Muscle layer of colon (tissue), 2 donors: ENCODE measurements around the gene TMUB1.

ENCODE experiments used
- H3K27ac ChIP-seq: one replicate; pipeline ENCODE4 v1.7.0; 2013; ENCODE audit warnings: low read depth, mild to moderate bottlenecking, low read length, moderate library complexity
- H3K27me3 ChIP-seq, 2 donors: one replicate each; pipeline ENCODE4 v1.7.0; 2013; ENCODE audit warnings: low read length in 2 of 2, mild to moderate bottlenecking in 2 of 2; ENCODE audit not compliant: insufficient read depth in 2 of 2, control insufficient read depth in 1 of 2
- H3K36me3 ChIP-seq: one replicate; pipeline ENCODE4 v1.7.0; 2013; ENCODE audit warnings: mild to moderate bottlenecking, low read length; ENCODE audit not compliant: insufficient read depth
- H3K4me1 ChIP-seq: one replicate; pipeline ENCODE4 v1.7.0; 2013; ENCODE audit warnings: mild to moderate bottlenecking, low read length; ENCODE audit not compliant: insufficient read depth
- H3K4me3 ChIP-seq, 2 donors: one replicate each; pipeline ENCODE4 v1.7.0; 2013; ENCODE audit warnings: low read length in 2 of 2, low read depth in 1 of 2, mild to moderate bottlenecking in 1 of 2, moderate library complexity in 1 of 2
- H3K9ac ChIP-seq: one replicate; pipeline ENCODE4 v1.7.0; 2013; ENCODE audit warnings: low read length
- H3K9me3 ChIP-seq: one replicate; pipeline ENCODE4 v1.7.0; 2013; ENCODE audit warnings: mild to moderate bottlenecking, low read length
- donor health status: abdominal sarcoma.
- donor health status: Adenocarcinoma of cecum.

Gene TMUB1

GRCh38 chr7:151110236-151110940 lies 27.1 kb upstream of the TMUB1 start:
- no peak overlapping the region for H3K4me3 ChIP-seq
- H3K27ac ChIP-seq = no peak overlapping the region
- no peaks in the 10 kb centered on the region for H3K9me3 ChIP-seq
- no peak overlapping the region for H3K9ac ChIP-seq
- no peaks in the 10 kb centered on the region for H3K36me3 ChIP-seq
- H3K4me1 ChIP-seq = peaks cover 31% of the 10 kb centered on the region
- H3K27me3 ChIP-seq = no peaks in the 10 kb centered on the region

GRCh38 chr7:151109094-151110048 lies 26.1 kb upstream of the TMUB1 start:
- H3K27ac ChIP-seq = peak overlapping the region; percentile 23
- H3K4me3 ChIP-seq = no peak overlapping the region
- no peaks in the 10 kb centered on the region for H3K9me3 ChIP-seq
- no peaks in the 10 kb centered on the region for H3K27me3 ChIP-seq
- no peaks in the 10 kb centered on the region for H3K36me3 ChIP-seq
- no peak overlapping the region for H3K9ac ChIP-seq
- H3K4me1 ChIP-seq = peaks cover 31% of the 10 kb centered on the region

GRCh38 chr7:151107882-151108281 lies 24.6 kb upstream of the TMUB1 start:
- Histone ChIP-seq H3K9ac (no peak overlapping the region), H3K36me3 (no peaks in the 10 kb centered on the region), H3K27ac (no peak overlapping the region), H3K27me3 (no peaks in the 10 kb centered on the region), H3K4me1 (peaks cover 24% of the 10 kb centered on the region), H3K9me3 (no peaks in the 10 kb centered on the region), H3K4me3 (no peak overlapping the region)

- H3K9me3 ChIP-seq = no peaks in the 10 kb centered on the region
- H3K4me1 ChIP-seq = peaks cover 5% of the 10 kb centered on the region
- no peak overlapping the region for H3K9ac ChIP-seq
- no peaks in the 10 kb centered on the region for H3K36me3 ChIP-seq
- no peak overlapping the region for H3K27ac ChIP-seq
- no peaks in the 10 kb centered on the region for H3K27me3 ChIP-seq
- H3K4me3 ChIP-seq = no peak overlapping the region
These were observed 21.3 kb upstream of the TMUB1 start for GRCh38 chr7:151104411-151105235.

GRCh38 chr7:151103973-151104372 lies 20.7 kb upstream of the TMUB1 start:
- H3K4me1 ChIP-seq = no peaks in the 10 kb centered on the region
- no peak overlapping the region for H3K9ac ChIP-seq
- no peaks in the 10 kb centered on the region for H3K36me3 ChIP-seq
- H3K27ac ChIP-seq = no peak overlapping the region
- H3K9me3 ChIP-seq = no peaks in the 10 kb centered on the region
- no peaks in the 10 kb centered on the region for H3K27me3 ChIP-seq
- H3K4me3 ChIP-seq = no peak overlapping the region

- Histone ChIP-seq H3K9me3 (no peaks in the 10 kb centered on the region), H3K36me3 (no peaks in the 10 kb centered on the region), H3K4me3 (no peak overlapping the region), H3K9ac (no peak overlapping the region), H3K4me1 (no peaks in the 10 kb centered on the region), H3K27ac (no peak overlapping the region), H3K27me3 (no peaks in the 10 kb centered on the region)
These were observed 19.7 kb upstream of the TMUB1 start for GRCh38 chr7:151102991-151103390.

GRCh38 chr7:151101621-151102396 lies 18.5 kb upstream of the TMUB1 start:
- Histone ChIP-seq H3K9me3 (no peaks in the 10 kb centered on the region), H3K4me1 (no peaks in the 10 kb centered on the region), H3K27me3 (no peaks in the 10 kb centered on the region), H3K4me3 (no peak overlapping the region), H3K9ac (no peak overlapping the region), H3K27ac (no peak overlapping the region), H3K36me3 (no peaks in the 10 kb centered on the region)

- Histone ChIP-seq H3K9ac (no peak overlapping the region), H3K27me3 (no peaks in the 10 kb centered on the region), H3K36me3 (no peaks in the 10 kb centered on the region), H3K4me1 (no peaks in the 10 kb centered on the region), H3K27ac (no peak overlapping the region), H3K4me3 (no peak overlapping the region), H3K9me3 (no peaks in the 10 kb centered on the region)
These were observed 17.6 kb upstream of the TMUB1 start for GRCh38 chr7:151100921-151101320.

GRCh38 chr7:151099486-151100211 lies 16.4 kb upstream of the TMUB1 start:
- no peaks in the 10 kb centered on the region for H3K27me3 ChIP-seq
- H3K9ac ChIP-seq = no peak overlapping the region
- H3K27ac ChIP-seq = no peak overlapping the region
- H3K4me1 ChIP-seq = no peaks in the 10 kb centered on the region
- H3K36me3 ChIP-seq = no peaks in the 10 kb centered on the region
- no peaks in the 10 kb centered on the region for H3K9me3 ChIP-seq
- no peak overlapping the region for H3K4me3 ChIP-seq

- no peaks in the 10 kb centered on the region for H3K9me3 ChIP-seq
- peaks cover 15% of the 10 kb centered on the region for H3K4me1 ChIP-seq
- H3K27me3 ChIP-seq = no peaks in the 10 kb centered on the region
- no peak overlapping the region for H3K4me3 ChIP-seq
- no peak overlapping the region for H3K27ac ChIP-seq
- no peak overlapping the region for H3K9ac ChIP-seq
- H3K36me3 ChIP-seq = no peaks in the 10 kb centered on the region
These were observed 12.7 kb upstream of the TMUB1 start for GRCh38 chr7:151095828-151096475.
